Lung (tissue), 12 donors: ENCODE results near the gene CPT2. TPM values are rescaled to one million over a fixed set of nuclear protein-coding genes. Genes with fewer than 3 reads are reported as not detected.

ENCODE experiments used
- ATAC-seq: fragments of 200-7000 bp; cut with Tn5 transposase; one replicate; pipeline ENCODE4 v1.9.1; 2020; ENCODE audit warnings: moderate number of reproducible peaks; ENCODE audit not compliant: insufficient read depth, low FRiP score
- DNase-seq, 3 donors: peaks; one replicate each; pipeline ENCODE4 v3.0.0-alpha.2; 2013 to 2017
- H3K27ac ChIP-seq, 2 donors: one replicate each; pipeline ENCODE4 v1.5.1; 2013; ENCODE audit warnings: mild to moderate bottlenecking in 2 of 2, moderate library complexity in 2 of 2, control low read depth in 1 of 2, inconsistent platforms in 1 of 2, low read depth in 1 of 2, low read length in 1 of 2
- H3K27me3 ChIP-seq, 3 donors: one replicate each; pipeline ENCODE4 v1.5.1; 2013; ENCODE audit warnings: low read length in 2 of 3; ENCODE audit not compliant: control insufficient read depth in 3 of 3, insufficient read depth in 3 of 3
- H3K36me3 ChIP-seq, 4 donors: one replicate each; pipeline ENCODE4 v1.5.1; 2013; ENCODE audit warnings: low read length in 4 of 4, mild to moderate bottlenecking in 1 of 4, moderate library complexity in 1 of 4; ENCODE audit not compliant: control insufficient read depth in 4 of 4, insufficient read depth in 4 of 4
- H3K4me1 ChIP-seq, 5 donors: one replicate each; pipeline ENCODE4 v1.5.1; 2013; ENCODE audit warnings: low read length in 5 of 5, mild to moderate bottlenecking in 2 of 5, moderate library complexity in 1 of 5; ENCODE audit not compliant: control insufficient read depth in 5 of 5, insufficient read depth in 5 of 5
- H3K4me3 ChIP-seq: one replicate; pipeline ENCODE4 v1.5.1; 2013; ENCODE audit warnings: mild to moderate bottlenecking, control low read depth, moderate library complexity
- H3K9ac ChIP-seq, 2 donors: one replicate each; pipeline ENCODE4 v1.5.1; 2013; ENCODE audit warnings: low read length in 2 of 2, control low read depth in 1 of 2; ENCODE audit not compliant: insufficient read depth in 1 of 2
- H3K9me3 ChIP-seq, 4 donors: one replicate each; pipeline ENCODE4 v1.5.1; 2013; ENCODE audit warnings: low read length in 3 of 4, mild to moderate bottlenecking in 1 of 4, moderate library complexity in 1 of 4; ENCODE audit not compliant: control insufficient read depth in 4 of 4, insufficient read depth in 3 of 4
- WGBS, 2 donors: extraction: QIAGEN DNeasy Blood & Tissue Kit; methylation state at CpG; one replicate each; pipeline ENCODE4 v1.1.7; 2013; 5-methylcytosine and 5-hydroxymethylcytosine counted together
- polyA plus RNA-seq, 2 donors: library from polyadenylated mRNA; stranded (reverse); fragments of 200-250 nt; gene quantifications; one replicate each; pipeline ENCODE4 v1.2.1, GENCODE V29; 2013
- total RNA-seq, 2 donors: library from RNA; depleted of rRNA in 1 of 2; stranded (reverse); fragments of >200 nt in 1 of 2; gene quantifications; one replicate each; pipeline ENCODE4 v1.2.1, GENCODE V29; 2014 to 2021
- TF ChIP-seq, protein P1 (sequence below): IDR thresholded peaks from 2 replicates; pipeline ENCODE4 v1.5.1; 2012; ENCODE audit warnings: mild to moderate bottlenecking; ENCODE audit errors: control extremely low read depth, extremely low read depth
- donor health status: control.
- donor health status: control.
- donor health status: Bipolar disorder and iron deficiency.
- donor health status: healthy.
- donor health status: DM: yes; HTN: yes; CAD: no.

CPT2 gene
- total and polyA plus RNA-seq, 4 donors, result 11.5 to 26.4 (median 18.7) TPM

DNA sequence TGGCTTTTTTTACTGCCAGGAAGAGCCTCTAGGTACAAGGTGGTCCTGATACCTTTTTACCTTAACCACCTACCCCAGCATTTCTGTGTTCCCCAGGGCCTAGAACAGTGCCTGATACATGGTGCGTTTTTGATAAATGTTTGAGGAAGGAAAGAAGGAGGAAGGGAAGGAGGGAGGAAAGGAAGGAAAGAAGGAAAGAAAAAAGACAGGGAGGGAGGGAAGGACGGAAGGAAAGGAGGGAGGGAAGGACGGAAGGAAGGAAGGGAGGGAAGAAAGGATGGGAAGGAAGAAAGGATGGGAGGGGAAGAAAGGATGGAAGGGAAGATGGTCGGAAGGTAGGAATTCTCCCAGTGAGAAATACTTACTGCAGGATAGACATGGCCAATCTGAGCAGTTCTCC, 53.7 kb downstream of the CPT2 start:
- WGBS, 2 donors, result 84 to 88% methylated on average over 4 of the region's 4 CpGs
- Histone ChIP-seq H3K27ac (no peak overlapping the region), H3K27me3 (no peaks in the 10 kb centered on the region), H3K4me1 (no peaks in the 10 kb centered on the region), H3K9me3 (no peaks in the 10 kb centered on the region), H3K4me3 (no peak overlapping the region), H3K36me3 (peaks cover 0 to 4% (median 0%) of the 10 kb centered on the region in 4 donors), H3K9ac (no peak overlapping the region)
- no peak for DNase-seq
- TF ChIP-seq, protein P1, sequence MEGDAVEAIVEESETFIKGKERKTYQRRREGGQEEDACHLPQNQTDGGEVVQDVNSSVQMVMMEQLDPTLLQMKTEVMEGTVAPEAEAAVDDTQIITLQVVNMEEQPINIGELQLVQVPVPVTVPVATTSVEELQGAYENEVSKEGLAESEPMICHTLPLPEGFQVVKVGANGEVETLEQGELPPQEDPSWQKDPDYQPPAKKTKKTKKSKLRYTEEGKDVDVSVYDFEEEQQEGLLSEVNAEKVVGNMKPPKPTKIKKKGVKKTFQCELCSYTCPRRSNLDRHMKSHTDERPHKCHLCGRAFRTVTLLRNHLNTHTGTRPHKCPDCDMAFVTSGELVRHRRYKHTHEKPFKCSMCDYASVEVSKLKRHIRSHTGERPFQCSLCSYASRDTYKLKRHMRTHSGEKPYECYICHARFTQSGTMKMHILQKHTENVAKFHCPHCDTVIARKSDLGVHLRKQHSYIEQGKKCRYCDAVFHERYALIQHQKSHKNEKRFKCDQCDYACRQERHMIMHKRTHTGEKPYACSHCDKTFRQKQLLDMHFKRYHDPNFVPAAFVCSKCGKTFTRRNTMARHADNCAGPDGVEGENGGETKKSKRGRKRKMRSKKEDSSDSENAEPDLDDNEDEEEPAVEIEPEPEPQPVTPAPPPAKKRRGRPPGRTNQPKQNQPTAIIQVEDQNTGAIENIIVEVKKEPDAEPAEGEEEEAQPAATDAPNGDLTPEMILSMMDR, result no peak
- no peak for ATAC-seq

DNA sequence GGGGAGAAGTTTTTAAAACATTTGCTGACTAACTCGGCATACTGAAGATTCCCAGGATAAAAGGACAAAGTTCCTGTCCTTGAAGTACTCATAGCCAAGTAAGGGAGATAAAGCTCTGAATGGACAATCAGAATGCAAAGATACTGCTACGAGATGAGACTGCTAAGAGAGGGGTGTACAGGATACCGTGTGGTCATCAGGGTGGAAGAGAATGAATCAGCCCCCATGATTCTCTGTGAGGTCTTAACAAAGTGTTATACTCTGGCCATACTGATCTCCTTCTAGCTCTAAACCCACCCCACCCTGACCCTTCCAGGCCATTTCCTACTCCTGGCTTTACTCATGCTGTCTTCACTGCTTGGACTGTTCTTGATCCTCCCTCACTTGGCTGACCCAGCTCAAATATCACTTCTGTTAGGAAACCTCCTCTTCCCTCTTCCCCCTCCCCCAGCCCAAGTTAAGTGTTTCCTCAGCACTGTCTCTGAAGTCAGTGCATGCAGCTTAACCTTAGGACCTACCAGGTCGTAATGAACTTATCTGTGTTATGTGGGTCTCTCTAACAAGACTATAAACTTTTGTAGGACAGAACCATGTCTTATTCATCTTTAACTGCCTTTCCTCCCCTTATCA, 57.5 kb downstream of the CPT2 start:
- no peak for ATAC-seq
- Histone ChIP-seq H3K9ac (no peak overlapping the region), H3K4me3 (no peak overlapping the region), H3K27ac (no peak overlapping the region), H3K4me1 (peaks cover 0 to 8% (median 0%) of the 10 kb centered on the region in 5 donors), H3K9me3 (no peaks in the 10 kb centered on the region), H3K27me3 (no peaks in the 10 kb centered on the region), H3K36me3 (peaks cover 0 to 8% (median 0%) of the 10 kb centered on the region in 4 donors)
- TF ChIP-seq, protein P1, result no peak
- no peak for DNase-seq
- 88 to 91% methylated on average over 4 of the region's 4 CpGs for WGBS, 2 donors

DNA sequence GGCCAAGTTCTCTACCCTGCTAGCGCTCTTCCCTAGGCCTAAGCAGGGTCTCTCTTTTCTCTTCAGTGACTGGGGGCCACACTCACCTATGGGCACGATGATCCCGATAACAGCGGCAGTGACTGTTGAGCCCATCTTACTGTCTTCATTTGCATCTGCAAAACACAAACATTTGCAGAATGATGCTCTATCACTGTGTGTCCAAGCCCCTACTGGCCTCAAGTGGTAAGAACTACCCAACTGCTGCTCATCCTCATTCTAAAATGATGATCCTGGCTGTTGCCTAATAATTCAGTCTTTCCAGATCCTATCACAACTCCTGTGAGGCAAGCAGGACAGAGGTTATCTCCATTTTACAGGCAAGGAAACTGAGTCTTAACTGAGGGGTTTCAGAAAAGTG, 58.4 kb downstream of the CPT2 start:
- Histone ChIP-seq H3K27me3 (no peaks in the 10 kb centered on the region), H3K9me3 (no peaks in the 10 kb centered on the region), H3K9ac (no peak overlapping the region), H3K27ac (no peak overlapping the region), H3K4me3 (no peak overlapping the region), H3K36me3 (peaks cover 0 to 7% (median 0%) of the 10 kb centered on the region in 4 donors), H3K4me1 (peaks cover 0 to 8% (median 0%) of the 10 kb centered on the region in 5 donors)
- 99% methylated on average over 4 of the region's 4 CpGs for WGBS, 2 donors
- ATAC-seq, result no peak
- no peak for DNase-seq
- TF ChIP-seq, protein P1, result no peak
